Inflammatory macrophage treated with lipopolysaccharide for 1 hour (primary cell): ENCODE data around the gene PEX7.
"Not testable (repeated sequence)": the region's sequence is repeated elsewhere in the genome, so short reads cannot be mapped to it uniquely, and the experiment has no call there.

ENCODE experiments used
- DNase-seq, 2 donors: peaks; one replicate each; pipeline ENCODE4 v3.0.0-alpha.2; 2020 to 2022

Gene PEX7

GRCh38 chr6:136822376-136823127 lies at the start of gene PEX7:
Gene PEX7, plus strand, starts transcription at chr6:136822592. Its CDS starts 74 bp downstream, at chr6:136822666.
- peak; percentile 91 for DNase-seq

GRCh38 chr6:136772685-136773472 lies 49.5 kb upstream of the PEX7 start:
- peak; percentile 65 to 70 for DNase-seq

GRCh38 chr6:136773473-136773796 lies 49.0 kb upstream of the PEX7 start:
- DNase-seq = no peak

GRCh38 chr6:136774228-136775041 lies 48.0 kb upstream of the PEX7 start:
- peak; percentile 83 to 91 for DNase-seq

GRCh38 chr6:136775081-136775480 lies 47.3 kb upstream of the PEX7 start:
- DNase-seq = no peak

GRCh38 chr6:136775548-136775947 lies 46.8 kb upstream of the PEX7 start:
- no peak for DNase-seq

- no peak for DNase-seq
These were observed 44.7 kb upstream of the PEX7 start for GRCh38 chr6:136777651-136778050.

GRCh38 chr6:136779682-136780081 lies 42.7 kb upstream of the PEX7 start:
- no peak for DNase-seq

GRCh38 chr6:136780972-136781371 lies 41.4 kb upstream of the PEX7 start:
- no peak for DNase-seq

- DNase-seq = peak in 1 of 2 donors; percentile 67
These were observed 40.2 kb upstream of the PEX7 start for GRCh38 chr6:136782021-136782770.

- DNase-seq = no peak
These were observed 39.4 kb upstream of the PEX7 start for GRCh38 chr6:136783021-136783420.

GRCh38 chr6:136783495-136784270 lies 38.7 kb upstream of the PEX7 start:
- peak; percentile 76 to 88 for DNase-seq

- no peak for DNase-seq
These were observed 38.1 kb upstream of the PEX7 start for GRCh38 chr6:136784271-136784664.

- peak; percentile 65 to 83 for DNase-seq
These were observed 37.3 kb upstream of the PEX7 start for GRCh38 chr6:136784910-136785746.

GRCh38 chr6:136786658-136787057 lies 35.7 kb upstream of the PEX7 start:
- DNase-seq = no peak

GRCh38 chr6:136787726-136788068 lies 34.7 kb upstream of the PEX7 start:
- DNase-seq = no peak

- DNase-seq = peak; percentile 64 to 74
These were observed 34.1 kb upstream of the PEX7 start for GRCh38 chr6:136788069-136788902.

GRCh38 chr6:136789440-136789839 lies 33.0 kb upstream of the PEX7 start:
- not testable (repeated sequence) for DNase-seq

GRCh38 chr6:136790411-136791295 lies 31.7 kb upstream of the PEX7 start:
- DNase-seq = no peak
